Neural progenitor cell (in vitro differentiated cells): Measurements from ENCODE around the gene ACAA1.

Experiments used
- EZH2 ChIP-seq: fragments of 200-600 bp; sonication (generic); IDR thresholded peaks from 2 replicates; pipeline ENCODE4 v1.6.1; 2017; ENCODE audit warnings: antibody characterized with exemption, mild to moderate bottlenecking, moderate library complexity
- TF ChIP-seq, protein P1 (sequence below): fragments of 200-600 bp; sonication (generic); IDR thresholded peaks from 2 replicates; pipeline ENCODE4 v1.5.1; 2017; ENCODE audit warnings: antibody characterized with exemption, mild to moderate bottlenecking

DNA sequence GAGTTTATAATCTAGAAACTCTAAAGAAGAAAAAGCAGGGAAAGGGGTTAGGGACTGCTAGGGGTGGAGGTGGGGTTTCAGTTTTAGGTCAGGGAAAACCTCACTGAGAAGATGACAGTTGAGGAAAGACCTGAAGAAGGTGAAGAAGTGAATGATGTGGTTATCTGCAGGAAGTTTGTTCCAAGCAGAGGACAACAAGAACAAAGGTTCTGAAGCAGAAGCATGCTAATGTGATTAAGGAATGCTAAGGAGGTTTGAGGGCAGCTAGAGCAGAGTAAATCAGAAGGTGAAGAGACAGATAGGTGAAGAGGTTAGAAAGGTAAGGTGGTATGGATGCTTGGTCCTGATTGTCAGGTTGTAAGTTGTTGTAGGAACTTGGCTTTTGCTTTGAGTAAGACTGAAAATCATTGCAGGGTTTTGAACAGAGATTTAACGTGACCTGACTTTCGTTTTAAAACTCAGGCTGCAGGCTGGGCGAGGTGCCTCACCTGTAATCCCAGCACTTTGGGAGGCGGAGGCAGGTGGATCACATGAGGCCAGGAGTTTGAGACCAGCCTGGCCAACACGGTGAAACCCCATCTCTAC, 37.0 kb upstream of the ACAA1 start:
- TF ChIP-seq, protein P1, sequence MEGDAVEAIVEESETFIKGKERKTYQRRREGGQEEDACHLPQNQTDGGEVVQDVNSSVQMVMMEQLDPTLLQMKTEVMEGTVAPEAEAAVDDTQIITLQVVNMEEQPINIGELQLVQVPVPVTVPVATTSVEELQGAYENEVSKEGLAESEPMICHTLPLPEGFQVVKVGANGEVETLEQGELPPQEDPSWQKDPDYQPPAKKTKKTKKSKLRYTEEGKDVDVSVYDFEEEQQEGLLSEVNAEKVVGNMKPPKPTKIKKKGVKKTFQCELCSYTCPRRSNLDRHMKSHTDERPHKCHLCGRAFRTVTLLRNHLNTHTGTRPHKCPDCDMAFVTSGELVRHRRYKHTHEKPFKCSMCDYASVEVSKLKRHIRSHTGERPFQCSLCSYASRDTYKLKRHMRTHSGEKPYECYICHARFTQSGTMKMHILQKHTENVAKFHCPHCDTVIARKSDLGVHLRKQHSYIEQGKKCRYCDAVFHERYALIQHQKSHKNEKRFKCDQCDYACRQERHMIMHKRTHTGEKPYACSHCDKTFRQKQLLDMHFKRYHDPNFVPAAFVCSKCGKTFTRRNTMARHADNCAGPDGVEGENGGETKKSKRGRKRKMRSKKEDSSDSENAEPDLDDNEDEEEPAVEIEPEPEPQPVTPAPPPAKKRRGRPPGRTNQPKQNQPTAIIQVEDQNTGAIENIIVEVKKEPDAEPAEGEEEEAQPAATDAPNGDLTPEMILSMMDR, result no peak
- TF ChIP-seq EZH2, result no peak
